ENCODE measurements around the gene SUGP1. TPM values are rescaled to one million over a fixed set of nuclear protein-coding genes. Genes with fewer than 3 reads are reported as not detected.

The SUGP1 gene
- total RNA-seq, 1 donor = 27.1 TPM

DNA sequence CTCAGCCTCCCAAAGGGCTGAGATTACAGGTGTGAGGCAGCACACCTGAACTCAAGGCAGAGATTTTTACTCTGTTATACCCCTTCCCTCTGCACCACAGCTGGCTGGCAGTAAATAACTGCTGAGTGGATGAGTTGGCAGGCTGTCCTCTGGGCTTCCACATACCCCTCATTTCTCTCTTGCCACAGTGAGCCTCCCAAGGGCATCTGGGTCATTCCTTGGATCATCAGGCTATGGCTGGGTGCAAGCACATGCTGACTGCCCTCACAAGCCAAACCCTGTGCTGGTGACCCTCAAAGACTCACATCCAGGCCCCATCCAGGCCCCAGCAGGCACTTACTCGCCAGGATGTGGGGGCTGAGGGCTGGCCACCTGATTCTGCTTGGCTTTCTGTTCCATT, 4.2 kb downstream of the SUGP1 start:
- H4K20me1 ChIP-seq (ENCODE audit: insufficient read depth, low read length) = peaks cover 9% of the 10 kb centered on the region
- H3K9me3 ChIP-seq (ENCODE audit: low read depth, low read length) = no peaks in the 10 kb centered on the region
- H3K4me1 ChIP-seq (ENCODE audit: insufficient read depth, low read length) = peaks cover 8% of the 10 kb centered on the region
- H3K36me3 ChIP-seq (ENCODE audit: insufficient read depth, low read length) = peaks cover 35% of the 10 kb centered on the region
- no peak for TF ChIP-seq CTCF (IDR thresholded peaks at IDR 0.05; ENCODE audit: extremely low read depth, low read depth, low read length)
- H3K4me3 ChIP-seq (ENCODE audit: insufficient read depth, low read length) = no peak overlapping the region
- H2AFZ ChIP-seq (ENCODE audit: low read length) = no peak overlapping the region
- H3K79me2 ChIP-seq (ENCODE audit: insufficient read depth, low read length) = peaks cover 65% of the 10 kb centered on the region
- H3K27me3 ChIP-seq (ENCODE audit: insufficient read depth, low read length) = no peaks in the 10 kb centered on the region
- no peak overlapping the region for H3K4me2 ChIP-seq (ENCODE audit: insufficient read depth, low read length)
- DNase-seq (ENCODE audit: insufficient read length, low spot score, missing footprints) = no peak
- no peak overlapping the region for H3K27ac ChIP-seq (ENCODE audit: low read depth, low read length)

DNA sequence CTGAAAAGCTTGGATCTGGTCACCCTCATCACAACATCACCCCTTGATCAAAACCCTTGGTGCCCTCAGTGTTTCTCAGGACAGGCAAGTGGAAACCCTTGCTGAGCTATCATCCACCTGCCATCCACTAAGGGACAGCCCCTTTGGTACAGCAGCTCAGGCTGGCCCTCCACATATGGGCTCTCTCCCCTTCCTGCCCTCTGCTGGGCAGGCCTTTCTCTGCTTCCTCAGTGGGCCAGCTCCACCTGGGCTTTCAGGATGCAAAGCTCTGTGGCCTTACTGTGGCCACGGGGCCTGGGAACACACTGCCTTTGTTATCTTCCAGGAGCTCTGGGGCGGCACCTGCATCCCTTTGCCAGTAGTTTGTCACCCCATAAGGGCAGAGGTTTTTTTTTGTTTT, 4.9 kb downstream of the SUGP1 start:
- H3K27me3 ChIP-seq (ENCODE audit: insufficient read depth, low read length) = no peaks in the 10 kb centered on the region
- peaks cover 9% of the 10 kb centered on the region for H4K20me1 ChIP-seq (ENCODE audit: insufficient read depth, low read length)
- H3K27ac ChIP-seq (ENCODE audit: low read depth, low read length) = no peak overlapping the region
- H3K36me3 ChIP-seq (ENCODE audit: insufficient read depth, low read length) = peaks cover 38% of the 10 kb centered on the region
- no peak overlapping the region for H3K4me3 ChIP-seq (ENCODE audit: insufficient read depth, low read length)
- no peaks in the 10 kb centered on the region for H3K9me3 ChIP-seq (ENCODE audit: low read depth, low read length)
- no peak overlapping the region for H2AFZ ChIP-seq (ENCODE audit: low read length)
- TF ChIP-seq CTCF (IDR thresholded peaks at IDR 0.05; ENCODE audit: extremely low read depth, low read depth, low read length) = no peak
- no peak for DNase-seq (ENCODE audit: insufficient read length, low spot score, missing footprints)
- peaks cover 8% of the 10 kb centered on the region for H3K4me1 ChIP-seq (ENCODE audit: insufficient read depth, low read length)
- peaks cover 59% of the 10 kb centered on the region for H3K79me2 ChIP-seq (ENCODE audit: insufficient read depth, low read length)
- H3K4me2 ChIP-seq (ENCODE audit: insufficient read depth, low read length) = no peak overlapping the region

GRCh38 chr19:19308373-19308772, 11.9 kb downstream of the SUGP1 start:
- Histone ChIP-seq H3K79me2 (ENCODE audit: insufficient read depth, low read length) (peaks cover 3% of the 10 kb centered on the region), H3K9me3 (ENCODE audit: low read depth, low read length) (no peaks in the 10 kb centered on the region), H2AFZ (ENCODE audit: low read length) (no peak overlapping the region), H3K4me1 (ENCODE audit: insufficient read depth, low read length) (no peaks in the 10 kb centered on the region), H3K4me3 (ENCODE audit: insufficient read depth, low read length) (no peak overlapping the region), H3K27me3 (ENCODE audit: insufficient read depth, low read length) (no peaks in the 10 kb centered on the region), H3K36me3 (ENCODE audit: insufficient read depth, low read length) (peaks cover 41% of the 10 kb centered on the region), H3K4me2 (ENCODE audit: insufficient read depth, low read length) (no peak overlapping the region), H3K27ac (ENCODE audit: low read depth, low read length) (no peak overlapping the region), H4K20me1 (ENCODE audit: insufficient read depth, low read length) (peaks cover 11% of the 10 kb centered on the region)
- DNase-seq (ENCODE audit: insufficient read length, low spot score, missing footprints) = peak; percentile 52
- TF ChIP-seq CTCF (IDR thresholded peaks at IDR 0.05; ENCODE audit: extremely low read depth, low read depth, low read length) = no peak

DNA sequence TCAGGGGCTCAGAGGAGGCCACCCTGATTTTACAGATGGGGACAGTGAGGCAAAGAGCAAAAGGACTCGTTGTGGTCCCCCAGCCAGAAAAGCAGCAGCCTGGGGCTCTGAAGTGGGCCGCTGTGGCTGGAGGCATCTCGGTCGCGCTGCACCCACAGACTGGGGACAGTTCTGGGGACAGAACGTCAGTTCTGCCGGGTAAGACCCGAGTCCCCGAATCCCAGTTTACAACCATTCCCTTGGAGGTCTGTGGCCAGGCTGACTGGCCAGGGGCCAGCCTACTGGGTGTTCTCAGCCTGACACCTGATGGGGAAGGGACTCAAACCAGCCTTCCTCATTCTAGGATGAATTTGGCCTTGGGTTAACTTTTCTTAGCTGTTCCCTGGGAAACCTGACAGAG, 14.1 kb downstream of the SUGP1 start:
- peaks cover 9% of the 10 kb centered on the region for H4K20me1 ChIP-seq (ENCODE audit: insufficient read depth, low read length)
- no peak overlapping the region for H2AFZ ChIP-seq (ENCODE audit: low read length)
- TF ChIP-seq CTCF (IDR thresholded peaks at IDR 0.05; ENCODE audit: extremely low read depth, low read depth, low read length) = no peak
- H3K4me1 ChIP-seq (ENCODE audit: insufficient read depth, low read length) = no peaks in the 10 kb centered on the region
- no peaks in the 10 kb centered on the region for H3K27me3 ChIP-seq (ENCODE audit: insufficient read depth, low read length)
- no peak for DNase-seq (ENCODE audit: insufficient read length, low spot score, missing footprints)
- H3K9me3 ChIP-seq (ENCODE audit: low read depth, low read length) = no peaks in the 10 kb centered on the region
- no peaks in the 10 kb centered on the region for H3K79me2 ChIP-seq (ENCODE audit: insufficient read depth, low read length)
- no peak overlapping the region for H3K27ac ChIP-seq (ENCODE audit: low read depth, low read length)
- H3K36me3 ChIP-seq (ENCODE audit: insufficient read depth, low read length) = peaks cover 46% of the 10 kb centered on the region
- no peak overlapping the region for H3K4me3 ChIP-seq (ENCODE audit: insufficient read depth, low read length)
- H3K4me2 ChIP-seq (ENCODE audit: insufficient read depth, low read length) = no peak overlapping the region

Data from osteoblast (primary cell).